HG03045 (cell line): ENCODE results near the gene MAPK12.

Source experiments
- ATAC-seq: cut with Tn5 transposase; IDR thresholded peaks from one replicate; pipeline ENCODE4 v1.9.1; 2021; ENCODE audit warnings: mild to moderate bottlenecking, moderate library complexity; ENCODE audit not compliant: unreplicated experiment

Gene MAPK12

DNA sequence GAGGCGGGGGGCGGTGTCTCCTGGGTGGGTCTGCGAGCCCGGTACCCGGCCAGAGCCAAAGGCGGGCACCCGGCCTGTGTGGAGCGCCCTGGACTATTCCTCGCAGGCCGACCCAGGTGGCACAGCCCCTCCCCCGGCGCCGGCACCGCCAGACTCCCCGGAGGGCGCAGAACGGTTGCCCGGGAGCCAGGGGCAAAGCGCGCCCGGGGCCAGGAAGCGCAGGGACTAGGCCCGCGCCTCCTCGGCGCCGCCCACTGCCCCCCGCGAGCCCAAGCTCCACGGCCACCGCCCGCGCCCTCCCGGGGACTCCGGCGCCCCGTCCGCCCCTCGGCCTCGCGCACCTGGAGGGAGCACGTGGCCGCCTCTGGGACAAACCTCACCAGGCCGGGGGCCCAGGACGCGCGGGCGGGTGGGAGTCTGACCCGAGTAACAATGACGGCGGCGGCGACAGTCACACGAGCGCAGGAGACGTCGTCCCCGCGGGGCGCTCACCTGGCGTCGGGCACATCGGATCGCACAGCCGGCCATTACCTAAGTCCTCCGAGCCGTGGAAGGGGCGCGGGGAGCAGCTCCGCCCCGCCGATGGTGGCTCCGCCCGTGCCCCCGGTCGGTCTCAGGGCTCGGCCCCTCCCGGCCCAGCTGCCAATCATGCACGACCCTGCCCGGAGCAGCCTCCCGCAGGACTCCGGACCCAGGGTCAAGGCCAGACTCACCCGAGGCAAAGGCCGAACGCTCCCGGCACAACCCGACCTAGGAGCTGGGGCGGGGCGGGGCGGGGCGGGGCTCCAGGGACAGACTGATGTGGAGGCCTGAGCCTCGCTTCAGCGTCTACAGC, 38.5 kb upstream of the MAPK12 start:
- ATAC-seq: no peak

GRCh38 chr22:50298937-50299784, 37.7 kb upstream of the MAPK12 start:
- ATAC-seq: no peak

DNA sequence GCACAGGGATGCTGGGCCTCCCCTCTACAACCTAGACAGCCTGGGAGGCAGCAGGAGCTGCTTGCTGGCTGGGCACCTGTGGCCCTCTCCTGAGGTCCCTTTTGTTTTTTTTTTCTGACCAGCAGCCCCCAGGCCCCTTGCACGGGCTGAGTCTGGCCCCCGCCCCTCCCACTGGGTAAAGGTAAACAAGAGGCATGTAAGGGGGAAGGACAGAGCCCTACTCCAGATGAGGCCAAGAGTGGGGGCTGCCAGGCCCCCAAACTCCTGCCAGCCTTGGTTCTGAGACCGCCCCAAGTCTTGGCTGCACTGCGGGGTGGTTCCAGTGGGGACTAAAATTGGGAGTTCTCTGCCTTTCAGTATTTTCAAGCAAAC, 36.8 kb upstream of the MAPK12 start:
- no peak for ATAC-seq

GRCh38 chr22:50297510-50298265, 36.2 kb upstream of the MAPK12 start:
- ATAC-seq: no peak

GRCh38 chr22:50296658-50297490, 35.4 kb upstream of the MAPK12 start:
- no peak for ATAC-seq

DNA sequence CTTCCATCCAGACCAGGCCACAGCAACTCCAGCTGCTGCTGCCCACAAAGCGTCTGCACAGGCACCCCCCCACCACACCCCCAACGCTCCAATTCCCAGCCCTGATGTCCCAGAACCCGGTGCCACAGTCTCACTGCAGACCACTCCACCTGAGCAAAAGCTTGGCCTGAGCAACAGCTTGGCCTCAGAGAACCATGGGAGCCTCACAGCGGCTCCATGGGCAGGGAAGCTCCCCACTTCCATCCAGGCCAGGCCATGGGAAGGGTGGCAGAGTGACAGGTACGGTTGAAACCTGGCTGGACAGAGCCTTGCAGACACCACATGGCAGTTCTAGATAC, 32.8 kb upstream of the MAPK12 start:
- ATAC-seq: no peak

DNA sequence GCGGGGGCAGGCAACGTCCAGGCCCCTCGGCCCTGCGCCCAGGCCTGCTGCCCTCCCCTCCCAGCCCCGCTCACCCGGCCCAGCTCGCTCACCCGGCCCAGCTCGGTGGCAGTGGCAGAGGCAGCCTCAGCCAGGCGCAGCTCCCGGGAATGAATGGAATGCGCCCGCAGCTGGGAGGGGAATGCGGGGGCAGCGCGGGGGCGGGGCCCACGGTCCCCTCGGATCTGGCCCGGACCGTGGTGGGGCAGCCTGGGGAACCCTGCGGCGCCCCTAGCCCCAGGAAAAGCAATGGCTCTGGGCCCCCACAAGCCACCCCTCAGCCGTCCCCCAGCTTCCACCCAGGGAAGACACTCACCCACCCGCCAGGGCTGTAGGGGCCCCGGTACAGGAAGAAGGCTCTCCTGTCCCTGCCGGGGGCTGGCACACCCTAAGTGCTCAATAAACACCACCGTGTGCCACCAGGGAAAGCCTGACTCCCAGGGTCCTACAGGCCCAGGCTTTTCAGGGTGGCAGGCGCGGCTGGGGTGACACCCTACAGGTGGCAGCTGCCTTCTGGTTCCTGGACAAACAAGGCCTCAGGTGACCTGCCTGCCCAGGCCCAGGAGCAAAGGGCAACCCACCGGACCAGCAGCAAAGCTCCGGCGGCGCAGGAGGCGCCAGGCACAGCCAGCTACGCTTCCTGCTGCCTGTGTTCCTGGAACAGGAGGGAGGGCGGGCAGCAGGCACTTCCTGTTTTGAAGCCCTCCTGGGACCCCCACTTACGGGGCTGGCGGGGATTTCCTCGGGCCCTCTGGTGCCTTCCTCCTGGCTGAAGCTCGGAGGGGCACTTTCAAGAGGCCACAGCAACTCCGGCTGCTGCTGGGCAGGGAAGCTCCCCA, 32.2 kb upstream of the MAPK12 start:
- no peak for ATAC-seq

- no peak for ATAC-seq
These were observed 31.4 kb upstream of the MAPK12 start for GRCh38 chr22:50292643-50293440.

DNA sequence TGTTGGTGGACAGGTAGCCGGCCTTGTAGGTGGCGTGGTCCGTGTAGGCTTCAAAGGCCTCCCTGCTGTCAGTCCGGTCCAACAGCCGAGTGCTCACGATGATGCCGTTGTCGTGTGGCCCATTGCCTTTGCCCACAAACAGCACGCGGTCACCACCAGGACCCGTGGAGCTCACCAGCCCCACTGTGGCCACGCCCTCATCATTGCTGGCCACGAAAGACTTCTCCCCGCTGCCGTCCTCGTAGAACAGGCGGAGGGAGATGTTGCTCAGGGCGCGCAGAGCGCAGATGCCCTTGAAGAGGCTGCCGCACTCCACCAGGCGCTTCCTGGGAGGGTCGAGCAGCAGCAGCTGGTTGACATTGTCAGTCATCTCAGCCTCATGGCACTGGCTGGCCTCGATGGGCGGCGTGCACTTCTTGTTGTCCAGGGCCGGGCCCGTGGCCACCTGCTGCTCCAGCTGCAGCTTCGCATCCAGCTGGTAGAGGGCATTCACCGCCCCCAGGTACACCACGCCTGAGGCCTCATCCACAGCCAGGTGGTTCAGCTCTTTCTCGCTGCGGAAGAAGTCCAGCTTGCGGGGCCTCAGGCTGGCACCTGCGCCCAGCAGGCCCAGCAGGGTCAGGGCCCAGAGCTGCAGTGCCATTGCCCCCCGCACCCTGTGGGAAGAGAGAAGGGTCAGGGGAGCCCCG, 28.6 kb upstream of the MAPK12 start:
- ATAC-seq: no peak

- no peak for ATAC-seq
These were observed 27.9 kb upstream of the MAPK12 start for GRCh38 chr22:50289151-50289941.

- no peak for ATAC-seq
These were observed 26.2 kb upstream of the MAPK12 start for GRCh38 chr22:50287731-50288130.

GRCh38 chr22:50286701-50287318, 25.3 kb upstream of the MAPK12 start:
- no peak for ATAC-seq

DNA sequence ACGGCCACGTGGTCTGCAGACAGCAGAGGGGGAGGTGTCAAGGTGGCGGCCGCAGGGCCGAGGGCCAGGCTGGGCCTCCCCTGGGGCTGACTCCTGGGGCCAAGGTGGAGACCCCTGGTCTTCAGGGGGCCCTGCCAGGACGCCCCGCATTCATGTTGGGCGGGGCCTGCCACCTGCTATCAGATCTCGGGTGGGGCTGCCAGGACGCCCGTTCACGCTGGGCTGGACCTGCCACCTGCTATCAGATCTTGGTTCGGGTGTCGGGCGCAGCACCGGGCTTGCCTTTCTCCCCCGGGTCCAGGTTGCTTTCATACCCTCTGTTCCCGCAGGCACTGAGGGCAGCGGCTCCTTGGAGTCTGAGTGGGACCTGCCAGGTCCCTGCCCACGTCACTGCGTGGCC, 24.8 kb upstream of the MAPK12 start:
- ATAC-seq: no peak

GRCh38 chr22:50285568-50286229, 24.2 kb upstream of the MAPK12 start:
- ATAC-seq: no peak

DNA sequence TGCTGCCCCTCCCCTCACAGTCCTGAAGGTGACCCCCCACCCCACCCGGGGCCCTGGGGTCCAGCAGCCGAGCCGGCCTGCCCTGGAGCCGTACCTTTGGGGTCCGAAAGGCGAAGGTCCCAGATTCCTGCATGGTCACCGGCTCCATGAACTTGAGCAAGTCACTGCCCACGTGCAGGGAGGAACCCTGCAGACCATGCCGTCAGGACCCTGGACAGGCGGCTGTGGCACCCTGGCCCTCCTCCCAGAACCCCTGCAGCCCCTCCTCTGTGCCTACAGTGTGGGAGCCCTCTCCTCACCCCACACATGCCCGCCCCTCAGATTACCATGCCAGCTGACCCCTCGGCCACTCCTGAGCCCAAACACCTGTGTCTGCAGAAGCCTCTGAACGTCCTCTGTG, 23.0 kb upstream of the MAPK12 start:
- ATAC-seq: no peak

DNA sequence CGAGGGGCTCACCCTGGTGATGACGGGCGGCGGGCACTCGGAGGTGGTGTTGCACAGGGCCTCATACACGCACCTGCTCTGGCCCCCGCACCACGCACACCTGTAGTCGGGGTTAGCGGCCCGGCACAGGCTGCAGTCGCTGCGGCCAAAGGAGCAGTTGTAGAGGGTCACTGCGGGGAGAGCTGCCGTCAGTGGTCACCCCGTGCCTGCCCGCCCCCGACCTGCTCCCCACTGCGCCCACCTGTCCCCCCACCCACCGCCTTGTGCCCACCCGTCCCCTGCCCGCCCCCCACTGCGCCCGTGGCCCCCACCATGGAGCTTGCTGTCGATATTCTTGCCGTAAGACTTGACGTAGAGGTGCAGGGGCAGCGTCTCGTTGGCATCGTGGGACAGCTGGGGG, 22.3 kb upstream of the MAPK12 start:
- no peak for ATAC-seq
